NCI-H446 (cell line): ENCODE measurements around the gene CAMK2N1.
"Not testable (repeated sequence)": the region's sequence is repeated elsewhere in the genome, so short reads cannot be mapped to it uniquely, and the experiment has no call there.

Source experiments
- DNase-seq, 2 experiments: peaks; one replicate each; lab custom pipeline; 2025; lab: John Stamatoyannopoulos, UW

Gene CAMK2N1

DNA sequence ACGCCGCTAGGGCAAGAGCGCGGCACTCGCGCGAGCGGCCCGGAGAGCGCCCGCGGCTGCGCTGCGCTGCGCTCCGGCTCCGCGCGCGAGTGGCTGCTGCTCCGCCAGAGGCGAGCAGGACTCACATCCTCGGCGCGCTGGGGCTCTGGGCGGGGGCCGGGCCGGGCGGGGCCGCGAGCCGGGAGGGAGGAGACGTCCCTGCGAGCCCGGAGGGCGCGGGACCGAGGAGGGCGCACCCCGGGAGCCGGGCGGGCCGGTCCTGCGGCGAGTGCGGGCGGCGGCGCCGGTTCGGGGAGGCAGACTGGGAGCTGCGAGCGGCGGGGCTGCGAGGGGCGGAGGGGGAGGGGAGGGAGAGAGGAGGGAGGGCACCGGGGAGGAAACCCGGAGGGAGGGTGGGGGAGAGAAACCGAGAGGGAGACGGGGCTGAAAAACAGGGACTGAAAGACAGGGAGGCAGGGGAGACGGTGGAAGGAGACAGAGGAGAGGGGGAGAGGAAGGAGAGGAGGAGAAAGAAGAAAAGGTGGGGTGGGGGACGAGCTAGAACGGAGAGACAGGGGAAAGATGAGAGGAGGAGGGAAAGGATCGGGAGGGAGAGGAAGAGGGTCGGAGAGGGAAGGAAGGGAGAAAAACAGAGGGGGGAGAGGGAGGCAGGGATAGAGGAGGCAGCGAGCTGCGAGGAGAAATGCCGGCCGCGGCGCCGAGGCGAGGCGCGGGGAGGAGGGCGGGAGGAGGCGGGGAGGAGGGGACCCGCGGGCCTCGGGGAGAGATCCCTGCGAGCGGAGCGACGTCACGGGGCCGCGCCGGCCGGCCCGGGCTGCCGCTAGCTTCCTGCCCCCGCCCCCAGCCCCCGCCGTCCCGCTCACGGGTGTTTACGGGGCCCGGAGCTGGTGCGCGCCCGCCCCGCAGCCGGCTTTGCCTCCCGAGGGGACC, at the start of gene CAMK2N1:
TSS of gene CAMK2N1 (minus strand) at position 684 of the 930 bp plus-strand sequence. CDS start 831 bp downstream, outside the sequence.
- no peak for DNase-seq

DNA sequence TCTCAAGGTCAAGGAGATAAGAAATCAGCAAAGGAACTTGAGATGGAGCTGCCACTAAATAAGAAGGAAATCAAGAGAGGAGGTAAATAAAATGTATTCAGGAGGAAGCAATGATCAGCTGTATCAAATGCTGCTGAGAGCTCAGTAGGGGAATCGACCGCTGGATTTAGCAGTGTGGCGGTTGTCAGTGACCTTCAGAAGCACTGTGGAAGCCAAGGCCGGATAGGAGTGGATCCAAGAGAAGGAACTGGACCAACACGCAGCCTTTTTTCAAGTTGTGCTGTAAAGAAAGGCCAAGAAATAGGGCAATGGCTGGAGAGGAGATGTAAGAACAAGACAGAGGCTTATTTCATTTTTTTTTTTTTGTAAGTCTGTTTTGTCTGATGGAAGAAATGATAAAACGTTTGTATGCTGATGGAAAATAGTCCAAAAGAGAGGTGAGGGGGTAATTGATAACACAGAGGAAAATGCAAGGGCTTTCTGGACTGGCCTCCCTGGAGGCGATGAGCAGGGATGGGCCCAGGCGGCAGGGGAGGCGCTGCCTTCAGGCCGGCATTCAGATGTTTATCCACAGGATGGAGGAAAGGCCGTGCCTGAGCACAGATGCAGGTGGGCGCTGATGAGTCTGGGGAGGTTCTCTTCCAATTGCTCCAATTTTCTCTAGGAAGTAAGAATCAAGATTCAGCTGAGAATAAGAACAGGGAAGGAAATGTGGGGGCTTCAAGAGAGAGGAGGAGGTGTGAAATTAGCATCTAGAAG, 48.8 kb upstream of the CAMK2N1 start:
- no peak for DNase-seq

DNA sequence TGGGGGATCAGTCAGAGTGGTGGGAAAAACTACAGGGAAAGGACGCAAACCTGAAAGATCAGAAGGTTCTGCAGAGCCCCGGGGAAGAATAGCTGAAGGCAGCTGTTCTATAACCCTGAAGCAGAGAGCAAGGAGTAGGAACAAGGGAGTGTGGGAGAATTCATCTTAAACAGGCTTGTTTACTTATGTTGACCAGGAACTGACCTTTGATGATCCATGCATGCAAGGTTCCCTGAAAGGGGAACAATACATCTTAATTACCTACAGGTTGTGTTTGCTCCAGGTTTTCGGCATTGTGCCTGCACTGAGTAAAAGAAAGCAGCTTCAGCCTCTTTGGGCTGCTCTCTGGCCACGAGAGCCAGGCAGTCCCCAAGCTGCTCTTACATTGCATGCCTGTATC, 47.6 kb upstream of the CAMK2N1 start:
- DNase-seq = no peak

GRCh38 chr1:20530901-20531300, 44.9 kb upstream of the CAMK2N1 start:
- DNase-seq = no peak

- DNase-seq = no peak
These were observed 44.3 kb upstream of the CAMK2N1 start for GRCh38 chr1:20530306-20530705.

- DNase-seq = no peak
These were observed 42.2 kb upstream of the CAMK2N1 start for GRCh38 chr1:20528221-20528620.

DNA sequence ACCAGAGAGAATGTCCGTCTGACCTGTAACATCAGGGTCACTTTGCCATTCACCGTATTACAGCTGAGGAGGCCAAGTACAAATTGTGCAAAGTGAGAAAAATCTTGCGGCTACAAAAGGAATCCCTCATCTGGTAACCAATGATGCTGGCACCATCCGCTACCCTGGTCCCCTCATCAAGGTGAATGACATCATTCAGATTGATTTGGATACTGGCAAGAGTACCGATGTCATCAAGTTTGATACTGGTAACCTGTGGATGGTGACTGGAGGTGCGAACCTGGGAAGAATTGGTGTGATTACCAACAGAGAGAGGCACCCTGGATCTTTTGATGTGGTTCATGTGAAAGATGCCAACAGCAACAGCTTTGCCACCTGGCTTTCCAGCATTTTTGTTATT, 40.3 kb upstream of the CAMK2N1 start:
- no peak for DNase-seq

DNA sequence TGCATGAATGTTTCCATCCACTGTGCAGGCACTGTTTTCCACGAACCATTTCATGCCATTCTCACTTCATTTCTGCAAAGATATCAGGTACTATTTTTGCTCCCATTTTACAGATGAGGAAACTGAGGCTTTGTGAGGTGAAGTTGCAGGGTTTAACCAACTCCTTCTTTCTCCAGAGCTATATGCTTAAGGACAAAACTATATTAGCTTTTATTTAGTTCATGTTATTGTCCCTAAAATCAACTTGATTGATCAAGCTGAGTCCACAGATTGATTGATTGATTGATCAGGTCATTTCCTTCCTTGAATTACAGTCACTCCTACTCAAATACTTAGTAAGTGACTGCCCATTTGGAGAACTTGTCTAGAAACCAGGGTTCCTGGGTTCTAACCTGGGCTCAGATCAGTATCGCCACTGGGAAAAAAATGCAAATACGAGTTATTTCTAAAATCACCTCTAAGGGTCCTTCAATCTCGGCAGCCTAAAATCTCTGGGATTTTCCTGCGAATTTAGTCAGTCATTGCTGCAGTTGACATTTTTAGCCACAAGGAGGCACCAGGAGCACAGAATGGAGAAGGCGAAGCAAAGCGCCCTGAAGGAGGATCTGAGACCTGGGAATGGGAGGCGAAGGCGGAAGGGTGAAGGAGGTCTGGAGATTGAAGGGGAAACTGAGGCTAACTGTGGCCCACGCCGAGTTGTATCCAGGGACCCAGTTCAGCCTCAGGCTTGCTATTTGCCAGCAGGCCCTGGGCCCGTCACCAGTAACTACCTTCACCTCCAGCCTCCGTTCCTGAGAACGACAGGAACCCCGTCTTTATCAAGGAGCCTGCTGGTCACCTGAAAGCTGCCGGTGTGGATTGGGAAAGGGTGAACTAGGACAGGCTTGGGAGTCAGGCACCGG, 36.2 kb upstream of the CAMK2N1 start:
- peak; percentile 83 to 89 for DNase-seq

DNA sequence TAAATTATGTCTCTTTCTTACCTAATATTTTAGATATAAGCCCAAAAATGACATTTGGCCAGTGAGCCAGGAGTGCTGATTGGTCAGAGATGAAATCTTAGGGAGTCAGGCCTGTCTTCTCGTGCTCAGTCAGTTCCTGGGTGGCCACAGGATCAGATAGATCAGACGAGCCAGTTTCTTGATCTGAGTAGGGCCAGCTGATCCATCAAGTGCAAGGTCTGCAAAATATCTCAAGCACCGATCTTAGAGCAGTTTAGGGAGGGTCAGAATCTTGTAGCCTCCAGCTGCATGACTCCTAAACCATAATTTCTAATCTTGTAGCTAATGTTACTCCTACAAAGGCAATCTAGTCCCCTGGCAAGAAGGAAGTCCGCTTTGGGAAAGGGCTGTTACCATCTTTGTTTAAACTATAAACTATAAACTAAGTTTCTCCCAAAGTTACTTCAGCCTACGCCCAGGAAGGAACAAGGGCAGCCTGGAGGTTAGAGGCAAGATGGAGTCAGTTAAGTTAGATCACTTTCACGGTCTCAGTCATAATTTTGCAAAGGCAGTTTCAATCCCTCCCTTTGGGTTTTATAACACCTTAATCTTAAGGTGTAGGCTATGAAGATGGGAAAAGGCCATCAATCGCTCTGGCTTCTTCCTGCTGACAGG, 33.7 kb upstream of the CAMK2N1 start:
- not testable (repeated sequence) for DNase-seq

DNA sequence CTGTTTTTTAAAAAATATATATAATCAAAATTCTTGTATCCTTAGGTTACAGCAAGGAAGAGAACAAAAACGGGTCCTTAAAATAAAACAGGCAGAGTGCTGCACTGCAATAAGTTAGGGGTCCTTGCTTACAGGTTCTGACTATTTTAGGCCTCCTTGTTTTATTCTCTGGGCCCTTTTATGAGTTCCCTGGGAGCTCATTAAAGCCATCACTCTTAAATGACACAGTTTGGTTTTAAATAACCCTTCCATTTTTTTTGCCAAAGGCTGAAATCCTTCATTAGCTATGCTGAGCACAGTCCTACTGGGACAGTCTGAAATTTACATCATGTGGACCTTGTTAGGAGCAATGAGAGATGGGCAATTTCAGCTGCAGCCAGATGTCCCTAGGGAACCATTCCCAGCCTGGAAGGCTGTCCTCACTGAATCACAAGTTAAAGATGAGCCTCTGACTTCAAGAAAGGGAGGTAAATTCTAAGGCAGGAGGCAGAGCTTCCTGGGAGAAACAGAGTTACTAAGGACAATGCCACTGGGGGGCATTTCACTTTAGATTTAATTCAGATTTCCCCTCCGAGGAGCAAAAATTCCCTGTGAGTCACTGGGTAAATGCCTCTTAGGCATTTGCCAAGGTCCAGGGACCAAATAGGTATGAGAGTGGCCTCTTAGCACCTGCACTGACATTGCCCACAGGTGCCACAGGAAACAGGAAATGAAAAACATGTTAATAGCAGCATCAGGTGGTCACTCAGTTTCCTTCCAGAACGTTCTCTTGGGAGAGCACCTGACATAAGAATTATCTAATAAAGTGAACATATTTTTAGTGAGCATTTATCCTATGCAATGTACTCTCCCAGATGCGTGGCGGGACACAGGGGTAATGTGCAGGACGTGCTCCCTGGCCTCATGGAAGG, 25.8 kb upstream of the CAMK2N1 start:
- DNase-seq = no peak

DNA sequence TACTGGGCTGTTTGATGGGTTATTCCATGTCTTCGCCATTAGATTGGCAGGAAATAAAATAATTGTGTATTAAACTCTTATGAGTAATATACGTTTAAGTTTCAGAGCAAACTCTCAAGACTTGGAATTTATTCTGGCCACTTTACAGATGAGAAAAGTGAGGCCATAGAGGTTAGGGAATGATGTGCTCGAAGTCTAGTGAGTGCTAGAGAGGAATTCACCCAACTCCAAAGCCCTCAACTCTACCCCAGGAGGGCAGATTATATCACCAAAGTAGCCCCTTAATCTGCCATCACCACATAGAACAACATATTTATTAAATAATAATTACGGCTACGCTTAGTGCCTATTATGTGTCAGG, 22.4 kb upstream of the CAMK2N1 start:
- no peak for DNase-seq

- DNase-seq = peak; percentile 85 to 92
These were observed 21.8 kb upstream of the CAMK2N1 start, which contains the start of gene MUL1 for GRCh38 chr1:20507564-20508410. Gene MUL1, minus strand, starts transcription at chr1:20508151. Its CDS starts 127 bp downstream, at chr1:20508024.

DNA sequence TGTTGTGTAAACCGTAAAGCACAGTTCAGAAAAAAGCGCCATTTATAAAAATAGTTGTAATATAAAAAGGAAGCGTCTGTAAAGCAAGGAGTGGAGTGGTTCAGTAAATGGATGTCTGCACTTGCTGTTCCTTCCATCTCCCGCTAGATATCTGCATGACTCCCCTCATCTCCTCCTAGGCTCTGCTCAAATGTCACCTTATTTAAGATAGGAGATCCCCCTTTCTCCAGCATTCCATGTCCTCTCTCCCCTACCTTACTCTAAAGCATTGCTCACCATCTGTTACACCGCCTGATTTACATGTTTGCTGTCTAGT, 21.2 kb upstream of the CAMK2N1 start:
- no peak for DNase-seq

GRCh38 chr1:20505488-20505887, 19.5 kb upstream of the CAMK2N1 start:
- no peak for DNase-seq

DNA sequence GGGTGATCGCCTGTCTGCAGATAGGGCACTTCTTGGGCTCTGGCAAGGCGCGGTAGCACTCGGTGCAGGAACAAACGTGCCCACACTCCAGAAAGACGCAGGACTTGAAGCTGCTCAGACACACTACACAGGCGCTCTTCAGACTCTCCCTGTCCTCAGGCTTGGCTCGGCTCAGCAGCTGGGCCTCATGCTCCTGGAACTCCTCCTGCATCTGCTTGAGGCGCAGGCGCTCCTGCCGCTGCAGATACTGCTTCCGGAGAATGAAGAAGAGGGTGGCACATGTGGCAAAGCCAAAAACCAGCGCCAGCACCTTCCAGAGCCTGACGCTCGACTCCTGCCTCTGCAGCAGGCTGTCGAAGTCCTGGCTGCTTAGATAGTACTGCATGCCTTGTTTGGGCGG, 14.7 kb upstream of the CAMK2N1 start:
- DNase-seq = no peak

- no peak for DNase-seq
These were observed 13.7 kb upstream of the CAMK2N1 start for GRCh38 chr1:20499718-20500117.

- DNase-seq = no peak
These were observed 13.1 kb upstream of the CAMK2N1 start for GRCh38 chr1:20499105-20499504.

DNA sequence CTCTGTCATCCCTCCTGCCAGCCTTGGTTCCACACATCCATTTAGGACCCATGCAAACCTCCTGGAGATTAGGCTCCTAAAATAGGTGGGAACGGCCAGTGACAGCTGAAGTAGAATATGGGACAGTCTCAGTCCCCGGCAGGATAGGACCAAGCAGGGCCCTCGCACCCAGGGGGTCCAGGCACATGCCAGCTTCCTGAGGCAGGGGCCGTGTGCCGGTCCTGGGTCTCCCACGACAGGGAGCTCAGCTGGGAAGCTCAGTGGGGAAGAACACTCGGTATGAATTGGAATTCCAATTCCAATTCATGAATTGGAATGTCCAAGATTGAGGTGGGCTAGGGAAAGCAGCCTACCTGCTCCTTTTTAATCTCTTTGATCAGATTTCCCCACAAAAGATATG, 12.1 kb upstream of the CAMK2N1 start:
- no peak for DNase-seq

- no peak for DNase-seq
These were observed 11.5 kb upstream of the CAMK2N1 start for GRCh38 chr1:20497506-20497905.
